HG03066 (cell line): ENCODE results near the gene OCIAD1.
"Not testable (repeated sequence)": the region's sequence is repeated elsewhere in the genome, so short reads cannot be mapped to it uniquely, and the experiment has no call there.

Source experiments
- ATAC-seq: cut with Tn5 transposase; IDR thresholded peaks from one replicate; pipeline ENCODE4 v1.9.1; 2021; ENCODE audit warnings: low read depth; ENCODE audit not compliant: unreplicated experiment

Gene OCIAD1

DNA sequence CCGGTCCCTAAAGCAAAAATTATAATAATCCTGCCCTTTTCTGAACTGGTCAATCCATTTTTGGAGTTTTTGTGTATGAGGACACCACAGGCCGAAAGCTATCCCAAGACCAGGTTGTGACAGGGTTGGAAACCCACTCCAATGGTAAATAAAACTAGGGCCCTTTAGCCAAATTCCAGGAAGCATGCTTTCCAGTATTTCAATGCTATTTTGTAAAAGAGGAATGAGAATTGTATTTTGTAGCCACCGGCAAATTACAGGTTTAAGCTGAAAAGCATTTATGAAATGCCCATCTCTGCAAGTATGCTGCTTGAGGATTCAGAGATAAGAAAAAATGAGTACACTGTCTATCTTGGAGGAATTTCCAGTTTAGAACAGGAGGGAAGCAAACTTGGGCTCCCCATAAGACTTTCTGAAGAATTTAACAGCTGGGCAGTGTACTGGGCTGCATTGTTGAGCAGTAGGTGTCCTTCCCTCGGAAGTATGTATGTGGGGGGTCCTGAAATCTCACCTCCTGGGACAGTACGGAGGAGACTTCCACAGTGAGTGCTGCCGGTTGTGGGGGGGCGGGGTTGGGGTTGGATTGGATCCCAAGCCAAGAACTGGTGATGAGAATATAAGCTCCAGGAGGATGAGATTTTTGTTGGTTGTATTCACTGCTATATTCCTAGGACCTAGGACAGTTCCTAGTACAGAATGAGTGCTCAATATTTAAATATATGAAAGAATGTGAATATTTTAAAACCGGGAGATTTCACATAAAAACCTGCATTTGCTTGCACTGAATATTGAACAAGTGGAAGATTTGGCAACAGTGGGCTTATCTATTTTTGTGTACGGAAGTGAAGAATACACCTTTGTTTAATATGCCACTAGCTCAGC is 48.9 kb downstream of the OCIAD1 start:
- no peak for ATAC-seq

- not testable (repeated sequence) for ATAC-seq
Measured at GRCh38 chr4:48881646-48882045, 50.8 kb downstream of the OCIAD1 start.

DNA sequence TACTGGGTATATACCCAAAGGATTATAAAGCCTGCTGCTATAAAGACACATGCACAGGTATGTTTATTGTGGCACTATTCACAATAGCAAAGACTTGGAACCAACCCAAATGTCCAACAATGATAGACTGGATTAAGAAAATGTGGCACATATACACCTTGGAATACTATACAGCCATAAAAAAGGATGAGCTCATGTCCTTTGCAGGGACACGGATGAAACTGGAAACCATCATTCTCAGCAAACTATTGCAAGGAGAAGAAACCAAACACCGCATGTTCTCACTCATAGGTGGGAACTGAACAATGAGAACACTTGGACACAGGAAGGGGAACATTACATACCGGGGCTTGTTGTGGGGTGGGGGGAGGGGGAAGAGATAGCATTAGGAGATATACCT is 58.9 kb downstream of the OCIAD1 start:
- ATAC-seq: not testable (repeated sequence)

GRCh38 chr4:48891028-48891619 is 60.2 kb downstream of the OCIAD1 start:
- ATAC-seq: no peak

- no peak for ATAC-seq
Measured at GRCh38 chr4:48896845-48897244, 66.0 kb downstream of the OCIAD1 start.

DNA sequence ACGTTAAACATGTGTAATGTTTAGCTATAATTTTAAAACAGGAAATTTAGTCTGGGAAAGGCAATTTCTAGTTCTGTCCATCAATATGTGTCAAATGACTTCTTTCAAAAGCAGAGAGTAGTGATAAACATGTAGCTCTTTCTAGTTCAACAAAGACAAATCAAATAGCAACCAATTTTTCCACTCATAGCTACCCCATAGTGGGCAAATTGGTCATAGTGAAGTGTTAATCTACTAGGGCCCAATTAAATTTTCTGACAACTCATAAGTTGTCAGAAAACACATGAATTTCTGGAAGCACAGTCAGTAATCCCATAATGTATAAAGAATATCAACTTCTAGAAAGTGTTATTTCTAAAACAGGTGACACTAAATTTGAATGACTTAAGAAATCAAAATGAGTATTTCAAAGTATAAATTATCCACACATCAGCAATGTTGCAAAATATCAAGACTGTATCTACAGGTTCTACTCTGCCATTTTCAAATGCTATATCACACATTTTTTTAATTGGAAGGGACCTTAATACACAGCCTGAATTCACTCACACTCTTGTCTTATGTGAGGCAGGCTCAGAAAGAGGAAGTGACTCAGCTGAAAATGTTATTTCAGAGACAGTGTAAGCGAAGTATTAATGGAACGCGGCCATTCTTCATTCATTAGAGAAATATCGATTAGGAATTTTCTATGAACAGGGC is 68.0 kb downstream of the OCIAD1 start:
- ATAC-seq: peak; percentile 54

- ATAC-seq: no peak
Measured at GRCh38 chr4:48899432-48899749, 68.5 kb downstream of the OCIAD1 start.

DNA sequence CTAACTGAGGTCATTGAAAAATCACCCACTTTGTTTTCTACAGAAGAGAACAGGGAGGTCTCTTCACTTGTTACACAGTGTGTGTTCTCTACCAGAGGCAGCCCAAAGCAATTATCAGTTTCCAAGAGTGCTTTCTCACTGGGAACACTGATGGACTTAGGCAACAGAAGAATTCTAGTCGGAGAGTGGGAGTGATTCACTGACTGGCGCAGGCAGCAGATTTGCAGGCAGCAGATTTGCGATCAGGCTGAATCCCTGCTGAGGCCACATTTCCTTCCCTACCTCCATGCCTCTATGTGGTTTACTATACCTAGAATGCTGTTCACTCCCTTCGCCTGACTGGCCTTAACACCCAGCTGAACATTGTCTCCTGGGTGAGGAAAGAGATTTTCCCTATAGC is 69.1 kb downstream of the OCIAD1 start:
- no peak for ATAC-seq

DNA sequence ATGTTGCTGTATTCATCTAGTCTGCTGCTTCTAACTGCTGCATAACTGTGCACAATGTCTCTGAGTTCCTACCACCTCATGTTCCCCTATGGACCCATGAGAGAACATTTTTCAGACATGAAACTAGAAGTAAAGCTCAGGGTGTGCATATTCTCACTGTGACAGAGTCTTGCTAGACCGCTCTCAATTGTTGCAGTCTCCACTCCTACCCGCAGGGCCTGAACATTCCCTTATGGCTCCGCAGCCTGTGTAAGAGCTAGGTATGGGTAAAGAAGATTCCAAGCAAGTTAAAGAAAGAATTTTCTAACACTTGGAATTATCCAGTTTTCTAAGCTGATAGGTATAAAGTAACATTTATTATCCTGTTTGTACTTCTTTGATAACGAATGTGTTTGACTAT is 70.3 kb downstream of the OCIAD1 start:
- no peak for ATAC-seq

DNA sequence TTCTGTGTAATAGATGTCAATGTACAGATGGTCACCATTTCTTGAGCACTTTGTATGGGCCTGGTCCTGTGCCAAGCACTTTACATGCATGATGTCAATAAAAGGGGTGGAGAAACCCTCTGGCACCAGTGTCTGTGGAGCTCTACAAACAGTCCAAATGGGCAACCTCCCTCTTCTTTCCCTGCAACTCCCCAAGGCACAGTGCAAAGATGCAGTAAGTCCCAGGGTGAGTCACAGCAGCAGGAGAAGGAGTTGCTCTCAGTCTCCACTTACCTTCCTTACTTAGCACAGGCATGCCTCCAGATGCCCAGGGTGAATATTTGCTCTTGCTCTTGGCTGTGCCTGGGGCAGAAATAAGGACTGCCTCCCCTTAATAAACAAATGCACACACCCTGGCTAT is 71.4 kb downstream of the OCIAD1 start:
- no peak for ATAC-seq

DNA sequence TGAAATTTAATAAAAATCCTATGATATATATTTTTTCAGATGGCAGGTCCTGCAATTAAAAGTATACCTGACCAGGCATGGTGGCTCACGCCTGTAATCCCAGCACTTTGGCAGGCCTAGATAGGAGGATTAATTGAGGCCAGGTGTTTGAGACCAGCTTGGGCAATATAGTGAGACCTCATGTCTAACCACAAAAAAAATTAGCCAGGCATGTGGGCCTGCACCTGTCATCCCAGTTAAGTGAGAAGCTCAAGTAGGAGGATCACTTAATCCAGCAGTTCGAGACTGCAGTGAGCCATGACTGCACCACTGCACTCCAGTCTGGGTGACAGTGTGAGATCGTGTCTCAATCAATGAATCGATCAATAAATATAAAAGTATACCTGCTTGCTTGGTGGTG is 73.2 kb downstream of the OCIAD1 start:
- ATAC-seq: no peak

- no peak for ATAC-seq
Measured at GRCh38 chr4:48904541-48905142, 73.8 kb downstream of the OCIAD1 start.

DNA sequence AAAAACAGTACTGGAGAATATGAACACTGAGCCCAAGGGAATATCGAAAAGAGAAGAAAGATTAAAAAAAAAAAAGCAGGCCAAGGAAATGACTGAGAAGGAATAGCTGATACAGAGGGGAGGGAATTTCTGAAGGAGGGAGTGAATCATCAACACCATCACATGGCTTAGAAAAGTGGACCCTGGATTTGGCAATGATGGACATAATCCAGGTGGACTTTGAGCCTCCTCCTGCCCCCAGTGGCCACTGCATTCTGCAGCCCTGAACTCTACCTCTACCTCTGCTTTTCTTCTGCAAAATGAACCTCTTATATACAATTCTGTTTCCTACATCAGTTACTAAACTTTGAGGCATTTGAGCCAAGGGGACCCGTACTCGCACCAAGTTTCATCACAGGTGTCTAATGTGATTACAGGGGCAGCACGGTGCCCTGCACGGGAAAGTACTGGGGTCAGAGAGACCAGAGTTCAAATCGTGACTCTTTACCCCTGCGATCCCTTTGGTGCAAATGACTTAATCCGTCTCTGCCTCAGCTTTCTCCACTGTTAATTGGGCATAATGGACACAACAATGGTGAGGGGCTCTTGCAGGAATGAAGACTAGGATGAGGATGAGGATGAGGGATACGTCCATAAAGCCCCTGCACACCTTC is 74.6 kb downstream of the OCIAD1 start:
- no peak for ATAC-seq

GRCh38 chr4:48906206-48907173 is 75.6 kb downstream of the OCIAD1 start, which contains the start of gene OCIAD2:
TSS of gene OCIAD2 (minus strand) at chr4:48906774. CDS start at chr4:48904549, 2,225 bp downstream.
- ATAC-seq: peak; percentile 97

DNA sequence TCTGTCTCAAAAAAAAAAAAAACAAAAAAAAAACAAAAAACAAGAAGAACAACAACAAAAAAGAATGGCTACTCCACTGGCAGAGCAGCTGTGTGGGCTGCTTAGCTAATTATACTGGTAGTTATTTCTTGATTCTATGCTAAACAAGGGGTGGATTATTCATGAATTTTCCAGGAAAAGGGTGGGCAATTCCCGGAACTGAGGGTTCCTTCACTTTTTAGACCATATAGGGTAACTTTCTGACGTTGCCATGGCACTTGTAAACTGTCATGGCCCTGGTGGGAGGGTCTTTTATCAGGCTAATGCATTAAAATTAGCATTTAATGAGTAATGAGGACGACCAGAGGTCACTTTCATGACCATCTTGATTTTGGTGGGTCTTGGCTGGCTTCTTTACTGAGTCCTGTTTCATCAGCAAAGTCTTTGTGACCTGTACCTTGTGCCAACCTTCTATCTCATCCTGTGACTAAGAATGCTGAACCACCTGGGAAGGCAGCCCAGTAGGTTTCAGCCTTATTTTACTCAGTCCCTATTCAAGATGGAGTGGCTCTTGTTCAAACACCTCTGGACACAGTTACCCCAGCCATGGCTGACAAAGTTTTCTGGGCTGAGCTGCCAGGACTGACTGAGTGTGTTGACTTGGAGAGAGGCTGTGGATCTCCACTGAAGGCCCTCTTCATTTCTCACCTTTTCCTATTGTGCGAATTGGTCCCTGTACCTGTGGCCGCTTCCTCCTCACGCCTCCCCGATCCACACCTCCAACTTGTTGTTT is 77.0 kb downstream of the OCIAD1 start:
- ATAC-seq: no peak

DNA sequence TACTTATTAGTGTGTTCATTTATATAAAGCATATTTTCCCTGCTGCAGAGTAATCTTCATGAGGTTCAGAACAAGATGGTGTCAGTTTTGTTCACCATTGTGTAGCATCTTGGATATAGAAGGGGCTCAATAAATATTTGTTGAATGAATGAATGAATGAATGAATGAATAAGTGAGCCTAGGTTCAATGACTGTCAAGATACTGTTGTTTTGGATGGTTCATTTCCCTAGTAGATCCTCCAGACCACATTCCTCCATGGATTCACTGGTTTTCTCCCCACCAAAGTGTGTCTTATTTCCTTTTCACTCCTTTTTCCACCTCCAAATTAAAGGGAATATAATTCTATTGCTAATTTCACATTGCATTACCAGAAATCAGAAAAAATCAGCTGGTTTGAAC is 77.8 kb downstream of the OCIAD1 start:
- ATAC-seq: no peak

DNA sequence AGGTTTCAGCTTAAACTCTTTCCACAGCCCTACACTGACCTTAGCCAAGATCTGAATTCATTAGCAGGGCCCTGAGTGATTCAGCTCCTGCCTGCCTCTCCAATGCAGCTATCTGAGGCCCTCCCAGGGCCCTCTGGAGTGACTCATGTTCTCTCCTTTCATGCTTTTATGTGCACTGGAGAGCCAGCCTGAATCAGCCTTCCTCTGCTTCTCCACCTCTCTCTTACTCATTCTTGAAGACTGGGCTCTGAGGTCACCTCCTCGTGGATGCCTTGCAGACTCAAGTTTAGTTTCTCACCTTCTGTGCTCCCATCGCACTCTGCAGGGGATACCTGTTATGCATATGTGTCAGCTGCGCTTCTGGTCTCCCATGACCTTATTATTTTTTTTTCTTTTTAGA is 78.8 kb downstream of the OCIAD1 start:
- no peak for ATAC-seq

GRCh38 chr4:48910511-48910910 is 79.6 kb downstream of the OCIAD1 start:
- no peak for ATAC-seq
